NCI-H69 (cell line): Measurements from ENCODE around the gene CACNA1C.

ENCODE experiments used
- DNase-seq: peaks from one replicate; lab custom pipeline; 2025; lab: John Stamatoyannopoulos, UW

CACNA1C gene

DNA sequence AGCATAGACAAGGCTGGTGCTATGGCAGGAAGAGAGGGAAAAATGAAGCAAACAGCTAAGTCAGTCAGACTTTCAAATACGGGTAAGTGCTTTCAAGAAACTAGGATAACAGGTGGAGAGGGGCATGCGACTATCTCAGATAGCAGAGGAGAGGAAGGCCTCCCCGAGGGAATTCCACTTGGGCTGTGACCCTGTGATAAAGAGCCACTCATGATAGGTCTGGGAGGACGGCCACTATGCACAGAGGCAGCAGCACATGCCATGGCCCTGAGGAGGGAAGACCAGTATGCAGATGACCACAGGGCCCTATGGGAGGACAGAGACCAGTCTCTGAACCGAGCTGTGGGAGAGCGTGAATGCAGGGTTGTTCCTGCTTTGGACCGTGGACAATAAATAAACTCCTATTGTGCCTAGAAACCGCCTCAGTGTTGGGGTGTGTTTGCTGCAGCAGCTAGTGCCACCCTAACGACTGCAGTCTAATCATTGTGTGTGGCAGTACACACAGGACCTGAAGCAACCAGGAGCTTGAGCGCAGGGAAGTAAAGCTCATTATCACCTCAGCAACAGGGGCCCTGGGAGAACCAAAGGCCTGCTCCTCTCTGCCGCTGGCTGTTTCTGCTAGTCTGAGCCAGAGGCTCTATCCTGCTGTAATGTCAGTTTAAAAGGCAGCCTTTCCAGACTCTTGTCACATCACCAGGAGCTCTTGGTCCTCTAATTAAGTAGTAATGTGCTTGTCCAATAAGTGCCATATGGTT is 119.1 kb downstream of the CACNA1C start:
- DNase-seq: no peak

GRCh38 chr12:2172491-2173214 is 119.9 kb downstream of the CACNA1C start:
- no peak for DNase-seq

- DNase-seq: no peak
Observed at GRCh38 chr12:2173971-2174370, 121.2 kb downstream of the CACNA1C start.

DNA sequence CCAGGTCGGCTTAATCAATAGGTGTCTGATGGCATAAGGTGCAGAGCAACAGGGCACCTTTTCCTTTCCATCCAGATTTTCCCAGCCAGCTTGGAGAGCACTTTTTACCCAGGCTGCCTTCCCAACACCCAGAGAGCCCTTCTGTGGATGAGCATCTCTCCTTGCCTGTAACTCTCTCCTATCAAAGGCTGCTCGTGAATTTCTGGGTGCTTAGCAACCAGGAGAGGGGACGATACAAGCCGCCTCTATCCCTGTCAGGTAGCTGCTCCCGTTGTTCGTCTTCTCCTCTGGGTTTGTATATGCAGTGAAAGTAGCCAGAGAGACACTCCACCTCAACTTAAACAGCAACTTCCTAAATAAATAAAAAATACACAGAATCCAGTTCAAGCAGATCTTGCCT is 124.2 kb downstream of the CACNA1C start:
- DNase-seq: no peak

DNA sequence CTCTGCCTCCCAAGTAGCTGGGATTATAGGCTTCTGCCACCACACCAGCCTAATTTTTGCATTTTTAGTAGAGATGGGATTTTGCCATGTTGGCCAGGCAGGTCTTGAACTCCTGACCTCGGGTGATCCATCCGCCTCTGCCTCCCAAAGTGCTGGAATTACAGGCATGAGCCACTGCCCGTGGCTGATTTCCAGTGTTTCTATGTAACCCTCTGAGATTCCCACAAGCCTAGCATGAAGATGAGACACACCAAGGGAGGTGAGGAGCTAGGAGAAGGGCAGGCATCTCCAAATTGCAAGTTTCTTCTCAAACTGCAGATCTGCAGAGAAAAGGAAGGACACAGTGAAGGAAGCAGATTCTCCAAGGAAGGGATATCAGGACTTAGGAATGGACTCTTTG is 125.0 kb downstream of the CACNA1C start:
- no peak for DNase-seq

- no peak for DNase-seq
Observed at GRCh38 chr12:2179058-2179457, 126.3 kb downstream of the CACNA1C start.

DNA sequence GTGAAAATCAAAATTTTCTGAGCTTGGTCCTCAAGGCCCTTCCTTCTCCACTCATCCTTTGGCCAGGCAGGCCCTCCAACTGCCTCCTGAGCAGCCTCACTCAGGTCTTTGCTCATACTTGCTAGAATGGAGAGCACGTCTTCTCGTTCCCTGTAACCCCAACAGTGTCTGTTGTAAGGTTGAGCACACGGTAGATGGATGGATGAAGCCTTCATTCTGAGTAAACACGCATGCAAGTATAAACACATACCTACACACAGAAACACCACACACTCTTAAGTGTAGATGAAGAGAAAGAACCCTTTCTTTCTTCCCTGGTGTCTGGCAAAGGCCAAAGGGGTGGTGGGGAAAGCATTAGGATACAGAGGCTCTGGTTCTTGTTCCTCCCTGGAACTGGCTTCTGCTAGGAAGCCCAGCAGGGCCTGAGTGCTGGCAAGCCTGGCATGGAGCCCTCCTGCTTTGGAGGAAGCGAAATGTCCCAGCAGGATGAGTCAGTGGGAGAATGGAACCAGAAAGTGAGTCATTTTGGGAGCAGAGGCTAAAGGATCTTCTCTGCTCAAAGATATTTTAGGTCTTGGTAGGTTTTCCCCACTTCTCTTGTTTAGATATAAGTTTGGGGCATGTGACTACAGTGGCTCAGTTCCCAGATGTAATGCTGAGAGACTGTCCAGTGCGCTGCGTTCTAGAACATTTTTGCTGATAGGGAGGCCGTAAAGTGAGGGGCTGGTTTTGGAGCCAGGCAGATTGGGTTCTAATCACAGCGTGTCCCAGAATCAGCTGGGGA is 127.4 kb downstream of the CACNA1C start:
- no peak for DNase-seq

DNA sequence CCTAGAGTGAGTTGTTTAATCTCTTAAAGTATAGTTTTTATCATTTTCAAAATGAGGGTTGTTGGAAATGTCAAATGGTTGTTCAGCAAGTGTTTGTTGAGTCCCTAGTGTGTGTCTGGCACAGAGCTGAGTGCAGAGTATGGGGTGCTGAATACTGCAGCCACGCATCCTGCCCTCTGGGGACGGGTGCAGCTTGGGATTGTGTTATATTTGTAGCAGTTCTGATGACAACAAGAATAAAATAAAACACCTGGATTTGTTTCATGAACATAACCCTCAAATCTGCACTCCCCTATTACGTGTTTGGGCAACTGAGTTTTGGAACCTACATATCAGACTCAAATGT is 127.9 kb downstream of the CACNA1C start:
- no peak for DNase-seq

DNA sequence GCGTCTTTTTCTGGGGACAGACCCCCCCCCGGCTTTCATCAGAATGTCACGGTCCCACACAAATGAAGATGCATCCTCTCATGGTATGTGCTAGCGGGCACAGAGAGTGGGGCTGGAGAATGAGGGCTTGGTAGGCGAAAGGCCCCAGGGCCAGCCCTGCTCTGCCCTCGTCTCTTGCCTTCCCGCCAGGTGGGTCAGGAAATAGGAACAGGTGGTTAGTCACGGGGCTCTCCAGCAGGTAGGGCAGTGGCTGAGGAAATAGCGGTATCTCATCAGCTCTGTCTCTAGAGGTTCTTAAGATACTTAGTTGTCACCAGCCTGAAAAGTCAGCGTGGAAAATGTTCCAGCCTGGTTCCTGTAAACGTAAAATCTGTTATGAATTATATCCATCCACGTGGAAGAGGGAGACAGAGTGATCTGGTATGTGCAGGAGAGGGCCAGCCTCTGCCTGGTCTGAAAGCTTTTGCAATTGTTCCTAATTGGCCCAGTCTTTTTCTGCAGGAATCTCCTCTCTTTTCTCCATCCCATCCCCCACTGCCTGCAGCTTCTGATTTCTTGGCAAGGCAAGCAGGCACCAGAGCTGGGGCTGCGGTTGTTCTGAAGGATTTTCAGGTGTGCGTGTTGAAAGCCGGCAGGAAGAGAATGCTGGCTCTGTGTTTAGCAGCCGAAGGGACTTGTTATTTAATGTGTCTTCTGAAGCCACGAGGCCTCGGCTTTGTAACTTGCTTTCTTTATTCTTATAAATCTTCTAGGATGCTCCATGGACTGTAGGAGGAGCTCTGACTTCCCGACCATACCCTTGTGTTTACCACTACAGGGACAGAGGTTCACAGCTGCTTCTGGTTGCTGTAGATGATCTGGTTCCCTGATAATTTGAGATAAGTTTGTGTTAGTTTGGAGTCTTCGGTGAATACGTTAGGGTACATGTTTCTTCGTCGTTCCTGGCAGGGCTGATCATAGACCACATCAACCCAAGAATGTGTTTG is 131.1 kb downstream of the CACNA1C start:
- DNase-seq: peak; percentile 14

DNA sequence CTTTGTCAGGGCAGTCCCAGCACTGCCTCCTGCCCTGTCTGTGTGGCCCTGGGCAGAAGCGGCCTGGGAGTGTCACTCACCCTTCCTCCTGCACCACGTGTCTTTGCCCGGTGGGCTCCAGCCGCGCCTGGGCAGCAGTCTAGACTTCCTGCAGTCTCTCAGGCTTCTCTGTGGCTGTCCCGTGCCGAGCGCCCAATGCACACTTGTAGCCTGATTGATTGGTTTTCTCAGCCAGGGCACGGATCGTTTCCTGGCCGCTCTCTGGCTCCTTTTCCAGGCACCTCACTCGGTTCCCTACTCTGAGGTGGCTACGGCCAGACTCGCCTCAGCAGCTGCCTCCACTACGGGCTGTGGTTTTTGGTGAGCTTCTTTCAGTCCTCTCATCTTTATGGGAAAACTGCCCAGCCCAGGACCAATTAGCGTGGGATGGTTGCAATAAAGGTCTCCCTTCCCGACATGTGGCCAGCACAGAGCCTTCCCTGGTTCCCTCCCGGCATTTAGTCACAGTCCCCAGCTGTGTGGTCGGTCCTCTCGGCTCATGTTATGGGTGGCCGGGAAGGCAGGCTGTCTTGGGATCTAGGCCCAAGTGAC is 133.1 kb downstream of the CACNA1C start:
- DNase-seq: no peak

GRCh38 chr12:2187195-2187945 is 134.6 kb downstream of the CACNA1C start:
- no peak for DNase-seq

GRCh38 chr12:2190085-2190484 is 137.3 kb downstream of the CACNA1C start:
- DNase-seq: no peak

GRCh38 chr12:2190896-2191533 is 138.2 kb downstream of the CACNA1C start:
- no peak for DNase-seq

DNA sequence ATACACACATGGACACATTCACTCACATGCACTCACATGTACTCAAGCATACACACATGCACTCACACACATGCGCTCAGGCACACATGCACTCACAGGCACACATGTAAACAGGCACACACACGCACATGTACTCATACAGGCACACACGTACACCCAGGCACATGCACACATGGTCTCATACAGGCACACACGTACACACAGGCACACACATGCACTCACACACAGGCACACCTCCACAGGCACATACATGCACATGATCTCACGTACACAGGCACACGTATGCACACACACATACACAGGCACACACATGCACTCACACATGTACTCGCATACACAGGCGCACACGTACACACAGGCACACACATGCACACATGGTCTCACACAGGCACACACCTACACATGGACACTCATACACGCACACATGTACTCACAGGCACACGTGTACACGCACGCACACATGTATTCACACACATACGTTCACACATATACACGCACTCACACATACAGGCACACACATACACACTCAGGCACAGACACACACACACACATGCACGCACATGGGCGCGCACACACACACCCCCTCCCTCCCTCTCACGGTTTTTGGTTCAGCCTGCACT is 138.9 kb downstream of the CACNA1C start:
- no peak for DNase-seq

- no peak for DNase-seq
Observed at GRCh38 chr12:2192231-2192630, 139.4 kb downstream of the CACNA1C start.

- DNase-seq: peak; percentile 26
Observed at GRCh38 chr12:2194060-2194459, 141.3 kb downstream of the CACNA1C start.

DNA sequence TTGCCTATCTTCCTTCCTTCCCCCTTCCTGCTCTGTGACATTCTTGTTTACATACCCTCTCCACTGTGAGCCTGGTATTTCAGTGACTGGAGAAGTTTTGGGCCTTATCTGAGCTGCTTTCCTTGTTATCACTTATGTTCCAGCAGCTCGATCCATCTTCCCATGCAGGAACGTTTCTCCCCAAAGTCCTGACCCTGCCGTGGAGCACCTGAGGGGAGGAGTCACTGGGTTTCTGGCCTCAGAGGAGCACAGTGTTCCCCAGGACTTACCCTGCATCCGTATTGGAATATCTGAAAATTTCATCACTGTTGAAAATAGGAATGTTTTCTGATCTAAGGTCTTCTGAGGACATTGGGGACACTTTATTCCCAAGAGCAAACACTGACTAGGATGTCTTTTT is 141.8 kb downstream of the CACNA1C start:
- DNase-seq: no peak

- no peak for DNase-seq
Observed at GRCh38 chr12:2195085-2195484, 142.3 kb downstream of the CACNA1C start.

DNA sequence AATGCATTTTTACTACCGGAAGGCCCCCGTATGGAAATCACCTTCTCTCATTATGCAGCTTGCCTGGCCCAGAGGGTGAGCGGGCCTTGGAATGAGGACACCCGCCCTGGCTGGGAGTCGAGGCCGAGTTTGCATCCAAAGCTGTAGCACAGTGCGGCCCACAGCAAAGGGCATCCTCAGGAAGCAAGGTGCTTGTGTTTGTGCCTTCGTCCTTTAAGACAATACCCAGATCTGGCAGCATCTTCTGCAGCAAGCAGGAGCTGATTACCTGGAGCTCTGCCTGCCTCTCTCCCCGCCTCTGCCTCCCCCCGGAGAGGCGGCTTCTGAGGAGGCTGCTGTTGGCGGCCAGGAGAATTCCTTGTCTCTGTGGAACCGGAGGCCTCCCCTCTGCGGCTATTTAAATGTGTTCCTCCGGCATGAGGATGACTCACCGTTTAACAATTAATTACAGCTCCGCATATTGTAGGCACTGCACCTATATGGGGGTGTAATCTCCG is 145.3 kb downstream of the CACNA1C start:
- DNase-seq: peak; percentile 86
